Activated T-helper 9 cell treated with anti-CD3 and anti-CD28 coated beads, Interleukin-2, amount 50 U/mL, for 16 hours (primary cell): ENCODE results near the gene ACACA.
"Not testable (repeated sequence)": the region's sequence is repeated elsewhere in the genome, so short reads cannot be mapped to it uniquely, and the experiment has no call there.

Experiments used
- DNase-seq: peaks from one replicate; pipeline ENCODE4 v3.0.0-alpha.2; 2020; ENCODE audit warnings: low read depth

ACACA gene

GRCh38 chr17:37177254-37177870 is 229.3 kb downstream of the ACACA start:
- DNase-seq, result no peak

GRCh38 chr17:37176723-37177122 is 229.9 kb downstream of the ACACA start:
- DNase-seq, result no peak

- no peak for DNase-seq
Observed at GRCh38 chr17:37174205-37174604, 232.4 kb downstream of the ACACA start.

- no peak for DNase-seq
Observed at GRCh38 chr17:37170881-37171425, 235.7 kb downstream of the ACACA start.

- no peak for DNase-seq
Observed at GRCh38 chr17:37168731-37169353, 237.8 kb downstream of the ACACA start.

GRCh38 chr17:37167756-37168155 is 238.9 kb downstream of the ACACA start:
- DNase-seq, result no peak

GRCh38 chr17:37164057-37164456 is 242.6 kb downstream of the ACACA start:
- DNase-seq, result no peak

GRCh38 chr17:37162800-37163199 is 243.8 kb downstream of the ACACA start:
- no peak for DNase-seq

GRCh38 chr17:37160944-37161343 is 245.7 kb downstream of the ACACA start:
- no peak for DNase-seq

GRCh38 chr17:37158290-37158689 is 248.3 kb downstream of the ACACA start:
- DNase-seq, result no peak

GRCh38 chr17:37148156-37148555 is 258.5 kb downstream of the ACACA start:
- DNase-seq, result no peak

- no peak for DNase-seq
Observed at GRCh38 chr17:37147301-37147812, 259.3 kb downstream of the ACACA start.

GRCh38 chr17:37146086-37147064 is 260.3 kb downstream of the ACACA start:
- no peak for DNase-seq

GRCh38 chr17:37144075-37144701 is 262.4 kb downstream of the ACACA start:
- DNase-seq, result no peak

GRCh38 chr17:37143558-37143957 is 263.1 kb downstream of the ACACA start:
- not testable (repeated sequence) for DNase-seq

- DNase-seq, result no peak
Observed at GRCh38 chr17:37142294-37142896, 264.2 kb downstream of the ACACA start.

GRCh38 chr17:37138571-37139120 is 268.0 kb downstream of the ACACA start:
- no peak for DNase-seq

- DNase-seq, result no peak
Observed at GRCh38 chr17:37137906-37138514, 268.6 kb downstream of the ACACA start.

GRCh38 chr17:37137070-37137610 is 269.5 kb downstream of the ACACA start:
- no peak for DNase-seq

- no peak for DNase-seq
Observed at GRCh38 chr17:37135576-37135975, 271.1 kb downstream of the ACACA start.
